ENCODE data around the gene ZNF563. TPM values are rescaled to one million over a fixed set of nuclear protein-coding genes. Genes with fewer than 3 reads are reported as not detected.
"Not testable (repeated sequence)": the region's sequence is repeated elsewhere in the genome, so short reads cannot be mapped to it uniquely, and the experiment has no call there.

Gene ZNF563
- total RNA-seq: 1.9 TPM

DNA sequence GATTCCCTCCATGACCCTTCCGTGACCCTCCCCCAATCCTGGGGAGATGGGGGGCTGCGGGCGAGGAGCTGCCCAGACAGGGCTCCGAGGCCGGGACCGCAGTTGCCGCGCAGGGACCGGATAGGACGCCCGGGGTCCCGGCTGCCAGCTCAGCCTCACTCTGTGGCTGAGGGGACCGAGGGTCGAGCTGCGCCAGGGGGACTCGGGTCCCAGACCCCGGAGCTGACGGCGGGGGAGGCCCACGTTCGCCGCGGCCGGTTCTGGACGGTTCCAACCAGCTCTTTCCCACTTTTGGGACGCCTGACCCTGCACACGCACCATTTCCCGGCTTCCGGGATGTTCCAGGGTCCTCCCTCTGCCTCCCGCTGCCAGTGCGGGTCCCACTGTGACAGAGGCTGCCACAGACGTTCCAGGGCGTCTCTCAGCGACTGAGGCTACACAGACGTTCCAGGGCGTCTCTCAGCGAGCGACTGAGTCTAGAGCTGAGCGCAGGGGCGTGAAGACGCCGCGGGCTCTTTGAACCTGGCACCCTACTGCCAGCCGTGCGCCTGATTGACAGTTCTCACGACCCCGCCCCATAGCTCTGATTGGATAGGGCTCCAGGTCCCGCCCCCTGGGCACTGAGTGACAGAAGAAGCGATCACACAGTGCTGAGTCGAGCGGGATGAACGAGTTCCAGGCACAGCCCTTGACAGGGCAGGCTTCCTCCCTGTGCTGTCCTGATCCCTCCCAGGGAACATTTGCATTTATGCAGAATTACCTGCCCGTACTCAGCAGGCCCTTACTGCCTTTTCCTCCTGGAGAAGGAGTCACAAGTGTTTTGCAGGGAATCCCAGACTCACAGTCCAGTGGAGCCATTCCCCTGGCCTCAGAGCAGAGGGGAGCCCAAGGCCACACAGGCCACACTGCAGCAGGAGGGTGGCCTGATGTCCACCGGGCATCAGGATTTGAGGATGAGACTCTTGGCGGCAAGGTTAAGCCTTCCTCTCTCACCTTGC lies at the start of gene ZNF563:
TSS of gene ZNF563 (minus strand) at position 472 of the 998 bp plus-strand sequence. CDS start at position 321, 151 bp downstream.
- peak; percentile 97 for DNase-seq

DNA sequence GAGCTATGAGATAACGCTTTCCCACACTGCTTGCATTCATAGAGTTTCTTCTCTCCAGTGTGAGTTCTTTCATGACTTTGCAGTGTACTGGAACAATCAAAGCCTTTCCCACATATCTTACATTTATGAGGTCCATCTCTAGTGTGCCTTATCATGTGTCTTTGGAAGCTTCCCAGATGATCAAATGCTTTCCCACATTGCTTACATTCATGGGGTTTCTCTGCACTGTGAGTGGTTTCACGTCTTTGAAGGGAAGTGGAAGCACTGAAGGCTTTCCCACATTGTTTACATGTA lies 47.0 kb upstream of the ZNF563 start:
- DNase-seq: no peak

GRCh38 chr19:12379732-12380443 lies 46.5 kb upstream of the ZNF563 start:
- DNase-seq: no peak

DNA sequence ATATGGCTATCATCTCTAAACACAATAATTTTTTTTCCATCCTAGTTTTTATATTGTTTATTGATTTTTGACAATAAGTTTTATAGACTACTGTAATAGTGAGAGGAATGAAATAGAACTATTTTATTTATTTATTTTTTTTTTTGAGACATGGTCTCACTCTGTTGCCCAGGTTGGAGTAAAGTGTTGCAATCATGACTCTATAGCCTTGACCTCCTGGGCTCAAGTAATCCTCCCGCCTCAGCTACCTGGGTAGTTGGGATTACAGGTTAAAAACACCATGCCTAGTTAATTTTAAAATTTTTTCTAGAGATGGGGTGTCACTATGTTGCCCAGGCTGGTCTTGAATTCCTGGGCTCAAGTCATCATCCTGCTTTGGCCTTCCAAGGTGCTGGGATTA lies 40.6 kb upstream of the ZNF563 start:
- DNase-seq: no peak

- DNase-seq: peak; percentile 96
Measured at GRCh38 chr19:12365236-12366162, 32.1 kb upstream of the ZNF563 start, which contains the start of gene ZNF442. TSS of gene ZNF442 (minus strand) at chr19:12365683. CDS start at chr19:12363631, 2,052 bp downstream.

GRCh38 chr19:12364391-12365235 lies 31.2 kb upstream of the ZNF563 start:
- DNase-seq: no peak

DNA sequence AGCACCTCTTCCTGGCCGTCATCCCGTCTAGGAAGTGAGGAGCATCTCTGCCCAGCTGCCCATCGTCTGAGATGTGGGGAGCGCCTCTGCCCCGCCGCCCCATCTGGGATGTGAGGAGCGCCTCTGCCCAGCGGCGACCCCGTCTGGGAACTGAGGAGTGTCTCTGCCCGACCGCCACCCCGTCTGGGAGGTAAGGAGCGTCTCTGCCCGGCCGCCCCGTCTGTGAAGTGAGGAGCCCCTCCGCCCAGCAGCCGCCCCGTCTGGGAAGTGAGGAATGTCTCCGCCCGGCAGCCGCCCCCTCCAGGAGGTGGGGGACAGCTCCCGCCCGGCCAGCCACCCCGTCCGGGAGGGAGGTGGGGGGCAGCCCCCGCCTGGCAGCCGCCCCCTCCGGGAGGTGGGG lies 28.8 kb upstream of the ZNF563 start:
- DNase-seq: not testable (repeated sequence)

- DNase-seq: no peak
Measured at GRCh38 chr19:12353375-12353774, 19.9 kb upstream of the ZNF563 start.

DNA sequence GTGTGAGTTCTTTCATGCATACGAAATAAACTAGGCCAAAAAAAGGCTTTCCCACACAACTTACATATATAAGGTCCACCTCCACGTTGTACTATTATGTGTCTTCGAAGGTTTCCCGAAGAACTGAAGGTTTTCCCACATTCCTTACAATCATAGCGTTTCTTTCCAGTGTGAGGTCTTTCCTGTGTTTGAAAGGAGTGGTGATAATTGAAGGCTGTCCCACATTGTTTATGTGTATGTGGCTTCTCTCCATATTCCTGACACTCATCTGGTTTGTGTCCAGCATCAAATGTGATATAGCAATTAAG lies 17.4 kb upstream of the ZNF563 start:
- DNase-seq: no peak

- DNase-seq: no peak
Measured at GRCh38 chr19:12350185-12350889, 16.9 kb upstream of the ZNF563 start.

DNA sequence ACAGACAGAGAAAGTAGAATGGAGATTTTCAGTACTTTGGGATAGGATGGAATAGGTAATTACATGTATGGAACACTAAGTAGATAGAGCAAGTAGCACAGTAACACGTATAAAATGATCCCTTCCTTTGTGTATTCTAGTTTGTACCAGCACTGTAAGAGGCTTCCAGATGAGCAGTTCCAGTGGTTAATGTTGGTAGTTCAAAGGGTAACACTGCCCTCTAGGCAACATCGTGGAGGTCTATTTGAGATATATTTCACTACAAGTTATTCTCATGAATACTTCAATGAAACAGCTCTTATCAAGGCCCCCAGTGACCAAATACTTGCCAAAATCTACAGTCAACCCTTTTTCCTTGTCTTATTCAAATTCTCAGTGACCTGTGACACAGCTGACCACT lies 13.5 kb upstream of the ZNF563 start:
- DNase-seq: no peak

- DNase-seq: no peak
Measured at GRCh38 chr19:12345197-12345596, 11.8 kb upstream of the ZNF563 start.

- no peak for DNase-seq
Measured at GRCh38 chr19:12331211-12331941, 2.1 kb downstream of the ZNF563 start.

DNA sequence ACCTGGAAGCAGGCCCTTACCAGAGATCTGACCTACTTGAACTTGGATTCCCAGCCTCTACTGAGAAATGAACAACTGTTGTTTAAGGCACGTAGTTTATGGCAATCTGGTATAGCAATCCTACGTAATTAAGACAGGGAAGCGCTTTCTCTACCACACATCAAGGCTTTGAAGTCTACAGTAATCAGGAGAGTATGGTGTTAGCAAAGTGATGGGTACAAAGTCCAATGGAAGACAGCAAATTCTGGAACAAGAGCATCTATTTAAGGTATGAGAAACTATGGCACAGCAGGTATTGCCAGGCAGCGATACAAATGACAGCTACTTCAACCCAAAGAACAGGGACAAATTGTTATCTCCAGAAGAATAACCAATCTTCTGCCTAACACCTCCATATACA lies 3.1 kb downstream of the ZNF563 start:
- DNase-seq: no peak

DNA sequence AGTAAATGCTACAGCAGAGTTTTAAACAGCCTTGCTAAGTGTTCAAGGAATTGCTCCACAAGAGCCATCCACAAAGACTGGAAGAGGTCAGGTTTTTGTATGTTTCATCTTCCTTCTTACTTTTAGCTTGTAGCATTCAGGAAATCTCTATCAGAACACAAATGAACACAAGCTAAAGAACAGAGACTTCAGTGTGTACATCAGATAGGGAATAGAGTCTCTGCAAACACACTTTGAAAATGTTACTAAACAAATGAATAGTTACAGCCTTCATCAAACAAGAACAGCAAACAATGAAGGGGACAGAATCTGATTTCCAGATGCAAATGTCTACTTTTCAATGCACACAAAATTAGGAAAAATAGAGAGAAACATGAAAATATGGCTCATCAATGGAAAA lies 7.7 kb downstream of the ZNF563 start:
- DNase-seq: no peak

DNA sequence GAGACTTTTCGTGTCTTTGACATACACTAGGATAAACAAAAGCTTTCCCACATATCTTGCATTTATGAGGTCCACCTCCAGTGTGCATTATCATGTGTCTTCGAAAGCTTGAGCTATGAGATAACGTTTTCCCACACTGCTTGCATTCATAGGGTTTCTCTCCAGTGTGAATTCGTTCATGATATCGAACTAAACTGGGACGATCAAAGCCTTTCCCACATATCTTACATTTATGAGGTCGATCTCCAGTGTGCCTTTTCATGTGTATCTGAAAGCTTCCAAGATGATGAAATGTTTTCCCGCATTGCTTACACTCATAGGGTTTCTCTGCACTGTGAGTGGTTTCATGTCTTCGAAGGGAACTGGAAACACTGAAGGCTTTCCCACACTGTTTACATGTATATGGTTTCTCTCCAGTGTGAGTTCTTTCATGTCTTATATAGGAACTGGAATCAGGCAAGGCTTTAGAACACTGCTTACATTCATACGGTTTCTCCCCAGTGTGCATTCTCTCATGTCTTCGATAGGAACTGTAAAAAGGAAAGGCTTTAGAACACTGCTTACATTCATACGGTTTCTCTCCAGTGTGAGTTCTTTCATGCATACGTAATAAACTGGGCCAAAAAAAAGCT lies 14.5 kb downstream of the ZNF563 start:
- DNase-seq: no peak

- no peak for DNase-seq
Measured at GRCh38 chr19:12314553-12314952, 18.9 kb downstream of the ZNF563 start.

DNA sequence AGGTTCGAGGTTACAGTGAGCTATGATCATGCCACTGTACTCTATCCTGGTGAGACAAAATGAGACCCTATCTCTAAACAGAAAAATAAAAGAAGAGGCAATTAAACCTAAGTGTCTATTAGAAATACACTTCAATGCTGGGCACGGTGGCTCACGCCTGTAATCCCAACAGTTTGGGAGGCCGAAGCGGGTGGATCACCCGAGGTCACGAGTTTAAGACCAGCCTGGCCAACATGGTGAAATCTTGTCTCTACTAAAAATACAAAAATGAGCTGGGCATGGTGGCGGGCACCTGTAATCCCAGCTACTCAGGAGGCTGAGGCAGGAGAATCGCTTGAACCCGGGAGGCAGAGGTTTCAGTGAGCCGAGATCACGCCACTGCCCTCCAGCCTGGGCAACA lies 24.5 kb downstream of the ZNF563 start:
- not testable (repeated sequence) for DNase-seq

DNA sequence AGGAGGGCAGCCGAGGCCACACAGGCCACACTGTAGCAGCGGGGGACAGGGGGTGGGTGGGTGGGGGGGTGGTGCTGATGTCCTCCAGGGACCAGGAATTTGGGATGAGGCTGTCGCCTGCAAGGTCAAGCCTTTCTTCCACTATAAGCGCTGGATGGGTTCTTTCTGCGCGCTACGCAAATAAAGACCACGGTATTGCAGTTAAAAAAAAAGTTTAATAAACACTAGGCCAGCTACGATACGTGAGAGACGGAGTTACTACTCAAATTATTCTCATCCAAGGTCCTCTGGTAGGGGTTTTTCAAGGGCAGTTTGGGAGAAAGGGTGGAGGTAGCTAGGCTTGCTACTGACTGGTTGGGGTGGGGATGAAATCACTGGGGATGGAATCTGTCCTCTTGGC lies 38.2 kb downstream of the ZNF563 start:
- DNase-seq: no peak
